Cerebellar nuclear complex (tissue), 1 donor: Measurements from ENCODE around the gene ITGA8.
"Not testable (repeated sequence)": the region's sequence is repeated elsewhere in the genome, so short reads cannot be mapped to it uniquely, and the experiment has no call there.

ENCODE experiments used
- DNase-seq, 2 experiments: peaks; one replicate each; lab custom pipeline; 2025; lab: John Stamatoyannopoulos, UW

Gene ITGA8

DNA sequence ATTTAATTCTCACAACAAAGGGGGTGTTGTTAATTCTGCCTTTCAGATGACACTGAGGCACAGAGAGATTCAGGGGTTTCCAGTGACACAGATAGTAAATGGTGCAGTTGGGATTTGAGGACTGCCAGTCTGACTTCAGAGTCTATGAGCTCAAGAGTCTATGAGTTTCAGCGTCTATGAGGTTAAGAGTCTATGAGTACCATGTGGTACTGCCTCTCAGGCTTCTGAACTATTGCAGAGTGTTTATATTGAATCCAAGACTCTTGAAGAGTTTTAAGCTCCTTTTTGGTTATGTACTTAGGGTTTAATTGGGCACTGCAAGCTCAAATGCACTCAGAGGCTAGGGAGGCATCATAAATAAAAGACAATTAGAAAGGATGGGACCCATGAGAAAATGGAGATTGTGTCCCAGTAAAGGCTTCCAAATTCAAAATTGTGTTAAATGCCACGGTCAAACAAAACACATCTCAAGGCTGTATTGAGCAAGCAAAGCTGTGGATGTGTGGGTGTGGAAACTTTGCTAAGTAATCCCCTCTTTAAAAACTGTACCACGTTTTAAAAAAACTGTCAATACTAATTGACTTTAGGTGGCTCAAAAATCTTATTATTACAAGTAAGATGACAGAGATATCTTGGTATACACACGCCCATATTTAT, 224.7 kb downstream of the ITGA8 start:
- DNase-seq = no peak

DNA sequence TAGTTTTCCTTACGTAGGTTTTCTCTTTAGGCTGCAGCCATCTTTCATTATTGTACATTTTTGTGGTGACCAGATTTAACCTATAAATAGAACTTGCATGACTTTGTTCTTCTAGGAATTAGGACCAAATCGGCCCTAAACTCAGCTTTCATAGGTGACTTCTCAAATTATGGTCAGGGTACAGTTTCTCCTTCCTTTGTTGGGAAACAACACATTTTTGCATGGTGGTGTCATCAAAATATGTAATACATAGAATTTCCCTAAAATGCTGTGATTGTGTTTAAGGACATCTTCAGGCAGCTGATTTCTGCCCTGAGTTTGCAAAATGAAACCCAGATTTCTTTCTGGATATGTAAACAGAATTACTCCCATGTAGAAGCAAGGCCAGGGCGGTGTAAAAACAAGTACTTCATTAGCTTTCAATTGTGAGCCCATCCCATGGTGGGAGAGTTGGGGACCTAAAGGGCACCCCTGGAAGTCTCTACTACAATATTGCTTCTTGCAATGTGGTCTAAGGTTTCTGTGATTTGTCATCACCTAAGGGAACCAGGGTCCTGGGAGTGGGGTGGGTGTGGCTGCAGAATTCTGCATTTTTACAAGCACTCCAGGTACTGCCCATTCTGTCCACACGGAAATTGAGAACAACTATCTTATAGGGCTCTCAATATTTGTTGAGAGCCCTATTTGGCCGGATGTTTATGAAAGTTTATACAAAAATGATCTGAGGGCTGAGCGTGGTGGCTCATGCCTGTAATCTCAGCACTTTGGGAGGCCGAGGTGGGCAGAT, 227.7 kb downstream of the ITGA8 start:
- DNase-seq = no peak

DNA sequence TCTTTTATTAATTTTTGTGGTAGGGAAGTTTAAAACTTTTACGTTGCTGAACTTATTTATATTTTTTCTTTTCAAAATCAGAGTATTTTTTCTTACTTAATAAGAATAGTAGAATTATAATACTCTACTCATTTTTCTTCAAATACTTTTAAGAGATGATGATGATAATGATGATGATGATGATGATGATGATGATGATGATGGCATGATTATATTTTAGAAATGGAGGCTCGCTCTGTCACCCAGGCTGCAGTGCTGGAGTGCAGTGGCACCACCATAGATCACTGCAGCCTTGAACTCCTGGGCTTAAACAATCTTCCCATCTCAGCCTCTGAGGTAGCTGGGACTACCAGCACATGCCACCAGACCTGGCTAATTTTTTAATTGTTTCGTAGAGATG, 230.3 kb downstream of the ITGA8 start:
- no peak for DNase-seq

DNA sequence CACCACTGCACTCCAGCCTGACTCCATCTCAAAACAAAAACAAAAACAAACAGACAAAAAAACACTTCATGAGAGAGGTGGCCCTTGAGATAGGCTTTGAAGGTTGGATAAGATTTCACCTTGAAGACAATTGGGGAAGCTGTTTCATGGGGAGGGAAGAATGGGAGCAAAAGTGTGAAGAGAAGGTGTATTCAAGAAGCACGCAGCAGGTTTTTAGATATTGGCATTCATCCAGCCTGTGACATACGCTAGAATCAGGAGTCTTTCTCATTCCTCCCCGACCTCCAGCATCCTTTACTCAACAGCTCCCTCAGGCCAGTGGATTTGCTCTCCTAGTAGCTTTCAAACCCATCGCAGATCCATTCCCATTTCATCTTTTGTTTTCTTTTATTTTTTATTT, 232.3 kb downstream of the ITGA8 start:
- DNase-seq = no peak

DNA sequence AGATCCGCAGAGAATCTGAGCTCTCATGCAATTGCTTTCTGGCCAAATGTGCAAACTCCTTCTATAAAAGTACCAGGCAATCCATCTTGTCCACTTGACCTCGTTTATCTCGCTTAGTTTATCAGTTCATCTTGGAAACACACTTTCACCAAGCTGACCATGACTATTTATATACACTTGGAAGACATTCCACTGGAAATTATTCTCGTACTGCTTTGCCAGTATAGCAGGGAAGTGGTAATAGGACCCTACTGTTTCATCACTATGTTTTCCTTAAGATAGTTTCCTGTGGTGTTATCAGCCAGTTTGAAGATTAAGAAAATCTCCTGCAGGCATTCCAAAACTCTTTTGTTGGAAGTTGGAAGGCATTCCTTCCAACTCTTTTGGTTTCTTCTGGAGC, 233.3 kb downstream of the ITGA8 start:
- no peak for DNase-seq

DNA sequence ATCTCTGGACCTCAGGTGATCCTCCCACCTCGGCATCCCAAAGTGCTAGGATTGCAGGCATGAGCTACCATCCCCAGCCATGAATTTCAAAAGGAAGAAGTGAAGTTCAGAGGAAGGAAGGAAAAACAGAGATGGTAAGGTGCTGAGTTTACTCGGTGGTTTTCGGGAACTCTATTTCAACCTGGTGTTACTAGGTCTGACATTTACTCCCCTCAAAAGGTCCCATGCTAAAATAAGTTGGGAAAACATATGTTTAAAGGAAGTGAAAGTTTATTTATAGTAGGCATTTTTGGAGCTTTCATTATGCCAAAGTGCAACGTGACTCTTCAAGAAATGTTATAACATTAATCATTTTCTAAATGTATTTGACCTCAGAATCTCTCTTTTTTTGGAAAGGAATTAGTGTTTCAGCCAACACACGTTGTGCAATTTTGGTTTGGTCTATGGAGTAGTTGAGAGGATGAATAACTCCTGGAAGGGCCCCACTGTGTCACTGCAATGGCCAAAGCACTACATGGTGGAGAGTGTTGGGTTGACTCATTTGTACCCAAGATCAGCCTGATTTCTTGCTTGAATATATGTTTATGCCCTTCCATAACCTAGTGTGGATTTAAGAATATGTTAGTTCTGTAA, 233.9 kb downstream of the ITGA8 start:
- DNase-seq = no peak

DNA sequence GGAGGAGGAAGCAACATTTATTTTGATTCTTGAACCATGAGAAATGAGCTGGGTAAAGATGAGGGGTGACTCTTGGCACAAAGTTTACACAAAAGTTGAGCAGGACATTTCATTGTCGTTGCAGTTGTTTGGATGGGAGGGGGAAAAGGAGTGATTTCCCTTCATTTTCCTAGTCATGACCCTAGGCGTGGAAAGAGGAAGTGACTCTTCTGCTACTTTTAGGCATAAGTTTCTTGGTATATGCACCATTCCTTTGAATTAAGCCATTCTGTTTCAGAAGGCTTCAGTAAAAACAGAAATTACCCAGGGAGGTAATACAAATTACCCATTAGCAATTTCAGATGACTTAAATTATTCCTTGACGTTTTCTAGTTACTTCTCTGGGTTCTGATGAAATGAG, 234.7 kb downstream of the ITGA8 start:
- no peak for DNase-seq

DNA sequence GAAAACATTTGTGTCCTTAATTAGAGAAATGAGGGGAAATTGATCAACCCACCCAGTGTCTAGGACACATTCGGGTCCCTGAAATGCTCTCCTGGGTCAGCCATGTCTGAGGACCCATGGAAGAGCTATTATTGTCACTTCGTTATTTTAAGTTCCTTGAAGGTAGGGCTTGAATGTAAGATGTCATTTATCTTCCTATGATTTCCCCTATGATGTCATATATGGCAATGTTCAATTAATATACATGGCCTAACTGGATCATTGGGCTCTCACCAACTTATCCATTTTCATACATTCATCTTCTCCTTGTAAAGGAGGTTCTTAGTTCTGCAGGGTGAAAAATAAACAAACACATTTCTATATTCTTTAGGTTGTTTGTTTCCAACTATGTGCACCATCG, 235.6 kb downstream of the ITGA8 start:
- no peak for DNase-seq

DNA sequence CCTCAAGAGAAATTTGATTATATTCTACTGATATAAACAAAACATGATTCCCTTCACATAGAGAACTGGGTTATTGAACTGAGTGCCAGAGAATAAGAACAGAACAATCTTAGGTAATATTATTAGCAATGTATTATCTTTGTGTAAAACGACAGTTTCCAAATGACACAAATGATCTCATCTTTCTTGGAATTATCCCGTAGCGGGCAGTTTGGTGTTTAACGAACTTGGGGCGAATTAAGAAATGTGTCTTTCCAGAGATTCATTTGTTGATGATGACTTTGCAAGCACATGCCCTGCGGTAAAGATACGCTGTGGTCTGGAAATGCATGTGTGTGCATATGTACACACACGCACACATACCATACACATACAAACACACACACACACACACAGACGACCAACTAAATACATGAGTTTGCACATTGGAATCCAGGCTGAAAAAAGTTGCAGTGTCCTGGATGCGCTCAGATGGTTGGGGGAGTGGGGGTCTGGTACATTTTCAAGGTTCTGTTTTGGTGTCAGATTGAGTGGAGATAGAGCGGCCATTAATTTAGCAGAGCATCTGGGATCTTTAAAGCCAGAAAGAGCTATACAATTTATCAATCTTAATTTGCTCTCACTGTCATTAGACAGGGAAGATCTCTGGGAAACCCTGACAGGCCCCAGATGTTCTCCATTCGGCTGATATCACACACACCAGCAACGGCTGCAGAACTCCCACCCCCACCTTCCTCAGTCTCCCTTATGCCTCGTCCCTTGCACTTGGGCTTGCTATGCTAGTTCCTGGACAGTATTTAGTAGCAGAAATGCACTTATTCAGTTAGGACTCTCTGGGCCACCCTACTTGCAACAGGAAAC, 236.3 kb downstream of the ITGA8 start:
- no peak for DNase-seq

DNA sequence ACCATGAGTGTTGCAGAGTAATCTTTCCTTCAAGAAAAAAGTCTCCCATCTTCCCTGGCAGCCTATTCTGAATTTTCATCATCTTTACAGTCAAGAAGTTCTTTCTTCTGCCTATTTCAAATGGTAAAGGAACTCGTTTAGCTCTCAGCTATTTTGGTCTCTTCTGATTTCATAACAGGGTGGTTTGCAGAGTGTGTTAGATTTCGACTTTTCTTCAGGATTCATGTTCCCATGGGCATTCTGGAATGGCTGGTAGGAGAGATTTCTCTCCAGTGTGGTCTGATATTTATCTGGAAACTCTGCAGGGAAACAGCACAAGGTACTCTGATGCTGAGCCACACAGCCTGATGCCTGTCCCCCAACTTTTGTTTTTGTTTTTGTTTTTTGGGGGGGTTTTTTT, 237.6 kb downstream of the ITGA8 start:
- DNase-seq = no peak

DNA sequence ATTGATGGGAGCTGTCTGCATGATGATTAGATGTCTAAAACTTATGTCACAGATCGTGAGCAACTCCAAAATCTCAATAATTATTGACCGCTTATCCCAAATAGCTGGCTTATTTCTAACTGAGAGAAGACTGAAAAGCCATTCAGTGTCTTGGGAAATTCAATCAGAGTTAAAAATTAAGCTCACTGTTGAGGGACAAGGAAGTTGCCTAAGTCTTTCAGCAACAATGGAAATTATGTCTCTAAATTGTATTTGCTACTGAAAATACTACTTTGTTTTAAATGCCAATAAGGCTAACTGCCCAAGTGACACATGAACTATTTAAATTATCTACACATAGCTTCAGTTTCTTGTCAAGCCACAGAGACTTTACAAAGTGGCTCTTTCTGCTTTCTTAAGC, 240.8 kb downstream of the ITGA8 start:
- DNase-seq = no peak

DNA sequence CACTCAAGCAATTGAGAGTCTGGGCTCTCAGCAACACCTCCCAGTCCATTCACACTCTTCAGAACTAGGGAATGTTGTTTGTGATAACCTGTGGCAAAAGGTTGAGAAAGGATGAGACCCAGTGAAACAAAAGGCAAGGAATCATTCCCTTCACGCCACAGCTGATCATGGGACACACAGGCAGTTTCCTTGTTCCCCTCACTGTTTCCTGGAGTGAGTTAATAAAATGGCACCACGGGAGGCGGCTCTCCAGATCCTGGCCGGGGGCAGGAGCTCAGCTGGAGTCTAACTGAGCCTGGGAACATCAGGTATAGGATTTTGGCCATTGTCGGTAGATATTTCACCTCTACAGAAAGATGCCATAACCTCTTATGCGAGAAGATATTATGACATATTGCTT, 241.3 kb downstream of the ITGA8 start:
- DNase-seq = no peak

DNA sequence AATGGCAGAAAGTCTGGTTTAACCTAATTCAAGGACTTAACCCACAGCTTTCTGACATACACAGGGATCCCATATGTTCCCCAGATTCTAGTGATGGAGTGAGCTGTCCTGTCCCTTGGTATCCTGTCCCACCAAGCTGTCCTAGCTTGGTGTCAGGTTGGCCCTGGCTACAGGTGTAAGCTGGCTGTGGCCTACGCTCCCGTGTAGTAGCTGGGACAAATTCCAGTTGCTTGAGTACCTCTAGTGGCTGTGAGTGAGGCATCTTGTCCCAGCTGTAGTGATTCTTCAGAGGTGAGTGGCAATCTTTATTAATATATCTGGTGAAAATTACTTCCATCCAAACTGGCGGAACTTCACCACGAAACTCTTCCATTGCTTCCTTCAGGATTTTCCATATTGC, 243.4 kb downstream of the ITGA8 start:
- no peak for DNase-seq

DNA sequence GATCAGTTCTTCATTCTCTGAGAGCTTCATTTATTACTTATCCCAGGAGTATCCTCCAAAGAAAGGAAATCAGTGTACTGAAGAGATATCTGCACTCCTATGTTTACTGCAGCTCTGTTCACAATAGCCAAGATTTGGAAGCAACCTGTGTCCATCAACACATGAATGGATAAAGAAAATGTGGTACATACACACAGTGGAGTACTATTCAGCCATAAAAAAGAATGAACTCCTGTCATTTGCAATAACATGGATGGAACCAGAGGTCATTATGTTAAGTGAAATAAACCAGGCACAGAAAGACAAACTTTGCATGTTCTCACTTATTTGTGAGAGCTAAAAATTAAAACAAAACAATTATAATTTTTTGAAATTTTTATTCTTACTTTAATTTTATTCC, 244.3 kb downstream of the ITGA8 start:
- not testable (repeated sequence) for DNase-seq

DNA sequence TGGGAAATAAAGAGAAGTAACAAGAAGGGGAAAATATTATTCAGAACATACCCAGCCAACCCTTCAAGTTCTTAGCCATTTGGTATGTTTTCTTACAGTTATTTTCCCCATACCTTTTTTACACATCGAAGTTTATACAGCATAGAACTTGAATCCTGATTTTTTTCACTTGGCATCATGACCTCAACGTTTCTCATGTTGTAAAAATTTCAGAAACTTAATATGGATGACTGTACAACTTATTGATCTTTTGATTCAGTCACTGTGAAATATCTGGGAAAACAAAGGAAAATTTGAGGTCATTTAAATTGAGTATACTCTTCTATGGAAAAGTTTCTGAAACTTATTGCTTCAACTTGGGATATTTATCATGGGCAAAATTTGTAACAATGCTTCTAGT, 245.1 kb downstream of the ITGA8 start:
- DNase-seq = no peak

DNA sequence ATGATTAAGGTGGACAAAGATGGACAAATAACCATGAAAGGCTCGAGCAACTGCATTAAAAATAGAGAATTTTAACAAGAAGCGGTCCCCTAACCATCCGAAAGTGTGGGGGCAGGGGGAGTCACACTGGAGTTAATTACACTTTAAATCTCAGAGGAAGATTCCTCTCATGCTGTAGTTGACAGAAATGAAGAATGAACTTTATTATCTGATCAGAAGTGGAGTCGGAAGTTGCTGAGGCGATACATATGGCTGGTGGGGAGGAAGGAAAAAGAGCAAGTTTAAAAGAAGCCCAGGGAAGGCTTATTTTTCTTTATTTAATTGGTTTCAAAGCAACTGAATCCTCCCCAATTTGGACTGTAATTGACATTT, 246.3 kb downstream of the ITGA8 start:
- DNase-seq = no peak

DNA sequence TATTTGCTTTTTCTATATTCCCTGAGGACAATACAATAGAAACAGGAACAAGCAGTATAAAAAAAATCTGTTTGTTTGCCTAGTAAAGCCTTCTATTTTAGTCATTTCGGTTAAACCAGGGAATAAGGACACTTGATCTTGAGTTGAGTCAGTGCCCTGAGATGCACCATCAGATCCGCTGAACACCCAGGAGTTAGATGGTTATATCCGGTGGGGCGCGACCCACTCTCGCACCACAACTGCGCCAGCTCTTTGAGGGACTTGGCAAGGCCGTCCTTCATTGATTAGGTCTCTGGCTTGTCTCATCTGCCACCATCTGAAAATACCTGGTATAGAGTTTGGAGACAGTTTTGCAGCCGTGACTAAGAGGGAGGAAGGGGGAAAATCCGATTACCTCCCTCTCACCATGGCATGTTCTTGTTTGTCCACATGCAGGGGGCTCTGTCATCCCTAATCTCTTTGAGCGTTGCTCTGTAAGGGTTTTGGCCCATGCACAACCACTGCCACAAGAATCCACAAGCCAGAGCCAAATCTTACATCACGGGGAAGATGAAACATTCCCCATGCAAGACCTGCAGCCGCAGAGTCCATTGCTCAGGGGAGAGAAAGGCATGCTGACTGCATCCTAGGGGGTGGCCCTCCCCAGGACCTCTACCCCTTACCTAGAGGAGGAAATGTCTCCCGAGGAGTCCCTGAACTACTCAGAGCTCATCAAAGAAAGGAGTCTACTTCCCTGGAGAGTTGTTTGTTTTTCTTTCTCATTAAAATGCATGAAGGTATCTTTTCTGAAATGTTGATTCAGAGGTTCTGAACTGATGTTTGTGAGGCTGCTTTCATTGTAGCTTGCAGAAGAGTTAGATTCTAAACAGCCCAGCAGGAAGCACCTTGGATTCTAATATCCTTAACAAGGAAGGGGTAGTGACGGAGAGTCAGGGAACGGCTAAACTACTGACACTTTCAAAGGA, 247.0 kb downstream of the ITGA8 start:
- no peak for DNase-seq

DNA sequence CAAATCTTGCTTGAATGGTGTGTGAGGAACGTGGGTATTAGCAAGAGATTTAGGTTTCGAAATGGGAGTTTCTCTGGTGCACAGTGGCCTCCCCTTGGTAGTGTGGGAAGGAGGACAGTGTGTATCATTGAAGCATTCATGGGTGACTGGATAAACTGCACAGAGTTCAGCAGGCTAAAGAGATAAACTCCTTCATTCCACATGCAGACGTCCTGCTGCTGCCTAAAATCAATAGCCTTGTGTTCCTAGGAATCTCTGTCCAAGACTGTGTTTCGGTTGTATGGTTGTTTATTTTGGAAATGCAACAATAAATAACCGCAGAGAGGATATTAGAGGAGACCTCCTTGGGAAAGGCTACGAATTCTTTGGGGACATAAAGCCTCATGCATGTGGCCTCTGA, 247.7 kb downstream of the ITGA8 start:
- no peak for DNase-seq

DNA sequence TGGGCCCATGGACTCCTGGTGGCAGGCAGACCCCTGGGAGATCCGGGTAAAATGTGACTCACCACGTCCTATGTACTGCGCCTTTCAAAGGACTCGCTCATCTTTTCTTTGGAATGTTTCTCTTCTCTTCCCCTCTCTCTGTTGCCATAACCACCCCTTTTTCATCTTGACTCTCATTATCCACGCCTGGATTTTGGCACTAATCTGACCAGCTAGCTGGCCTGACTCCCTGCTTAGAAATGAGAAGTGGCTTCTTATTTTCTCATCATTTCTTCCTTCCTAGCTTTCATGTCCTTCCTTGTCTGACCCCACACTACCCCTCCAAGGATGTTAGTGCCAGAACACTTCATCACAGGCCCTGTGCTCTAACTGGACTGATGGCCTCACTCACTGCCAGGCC, 250.6 kb downstream of the ITGA8 start:
- DNase-seq = no peak

DNA sequence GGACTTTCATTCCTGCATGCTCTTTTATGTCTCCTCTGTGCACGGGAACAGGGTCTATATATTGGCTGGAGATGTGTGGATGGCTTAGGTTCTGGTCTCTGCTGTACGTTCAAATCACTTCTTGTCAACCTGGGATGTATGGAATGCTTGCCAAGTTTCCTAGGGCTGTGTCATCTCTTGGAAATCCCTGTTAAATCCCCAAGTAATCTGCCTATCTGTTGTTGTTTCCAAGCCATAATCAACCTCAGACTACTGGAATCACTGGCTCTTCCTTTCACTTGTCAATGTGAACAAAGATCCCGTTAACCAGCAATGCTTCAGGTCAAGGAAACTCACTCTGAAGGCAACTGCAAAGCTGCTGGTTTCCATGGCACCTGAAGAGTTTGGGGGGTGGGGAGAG, 255.3 kb downstream of the ITGA8 start:
- DNase-seq = no peak
